Measurements from ENCODE around the gene TOP2B.

TOP2B gene

GRCh38 chr3:25697553-25697952, 32.8 kb upstream of the TOP2B start:
- Histone ChIP-seq H3K79me2 (ENCODE audit: control insufficient read depth, low read length) (no peaks in the 10 kb centered on the region), H3K9me3 (ENCODE audit: control insufficient read depth, insufficient read depth, low read length) (no peaks in the 10 kb centered on the region), H3K4me3 (ENCODE audit: low read length) (no peak overlapping the region), H3K4me2 (ENCODE audit: low read length) (no peak overlapping the region), H3K9me2 (replicated peaks; ENCODE audit: control insufficient read depth, low read length) (no peaks in the 10 kb centered on the region), H3K27ac (ENCODE audit: low read depth, low read length) (no peak overlapping the region), H4K20me1 (ENCODE audit: control insufficient read depth, insufficient read depth, low read depth, low read length) (no peaks in the 10 kb centered on the region), H3F3A (ENCODE audit: control insufficient read depth, insufficient read depth) (no peaks in the 10 kb centered on the region), H3K36me3 (ENCODE audit: control insufficient read depth, low read length) (no peaks in the 10 kb centered on the region), H3K4me1 (ENCODE audit: control insufficient read depth, low read length) (no peaks in the 10 kb centered on the region; the same call in 1 of the 2 replicates), H3K27me3 (ENCODE audit: control insufficient read depth, low read length) (no peaks in the 10 kb centered on the region)
- TF ChIP-seq EZH2phosphoT487 (IDR thresholded peaks at IDR 0.05; ENCODE audit: borderline replicate concordance, low read length) (no peak), CTCF (IDR thresholded peaks at IDR 0.05; ENCODE audit: low read depth, low read length, poor library complexity, severe bottlenecking) (no peak)

GRCh38 chr3:25695731-25696420, 31.2 kb upstream of the TOP2B start:
- Histone ChIP-seq H3K9me2 (replicated peaks; ENCODE audit: control insufficient read depth, low read length) (no peaks in the 10 kb centered on the region), H3K27me3 (ENCODE audit: control insufficient read depth, low read length) (peaks cover 5% of the 10 kb centered on the region; the same call in 1 of the 2 replicates), H3K36me3 (ENCODE audit: control insufficient read depth, low read length) (no peaks in the 10 kb centered on the region), H3F3A (ENCODE audit: control insufficient read depth, insufficient read depth) (no peaks in the 10 kb centered on the region), H3K4me3 (ENCODE audit: low read length) (no peak overlapping the region), H3K27ac (ENCODE audit: low read depth, low read length) (no peak overlapping the region), H4K20me1 (ENCODE audit: control insufficient read depth, insufficient read depth, low read depth, low read length) (no peaks in the 10 kb centered on the region), H3K79me2 (ENCODE audit: control insufficient read depth, low read length) (no peaks in the 10 kb centered on the region), H3K9me3 (ENCODE audit: control insufficient read depth, insufficient read depth, low read length) (no peaks in the 10 kb centered on the region), H3K4me1 (ENCODE audit: control insufficient read depth, low read length) (no peaks in the 10 kb centered on the region; the same call in 1 of the 2 replicates), H3K4me2 (ENCODE audit: low read length) (no peak overlapping the region)
- no peak for TF ChIP-seq EZH2phosphoT487 (IDR thresholded peaks at IDR 0.05; ENCODE audit: borderline replicate concordance, low read length)

GRCh38 chr3:25693238-25693637, 28.5 kb upstream of the TOP2B start:
- TF ChIP-seq EZH2phosphoT487 (IDR thresholded peaks at IDR 0.05; ENCODE audit: borderline replicate concordance, low read length) (no peak), CTCF (IDR thresholded peaks at IDR 0.05; ENCODE audit: low read depth, low read length, poor library complexity, severe bottlenecking) (no peak)
- H3K4me3 ChIP-seq (ENCODE audit: low read length), result no peak overlapping the region
- no peak overlapping the region for H3K4me2 ChIP-seq (ENCODE audit: low read length)
- no peaks in the 10 kb centered on the region for H3K9me3 ChIP-seq (ENCODE audit: control insufficient read depth, insufficient read depth, low read length)
- no peaks in the 10 kb centered on the region for H3K9me2 ChIP-seq (replicated peaks; ENCODE audit: control insufficient read depth, low read length)
- H3K36me3 ChIP-seq (ENCODE audit: control insufficient read depth, low read length), result no peaks in the 10 kb centered on the region
- H3F3A ChIP-seq (ENCODE audit: control insufficient read depth, insufficient read depth), result no peaks in the 10 kb centered on the region
- H4K20me1 ChIP-seq (ENCODE audit: control insufficient read depth, insufficient read depth, low read depth, low read length), result no peaks in the 10 kb centered on the region
- no peaks in the 10 kb centered on the region; the same call in 1 of the 2 replicates for H3K4me1 ChIP-seq (ENCODE audit: control insufficient read depth, low read length)
- H3K27ac ChIP-seq (ENCODE audit: low read depth, low read length), result no peak overlapping the region
- H3K79me2 ChIP-seq (ENCODE audit: control insufficient read depth, low read length), result no peaks in the 10 kb centered on the region
- peaks cover 5% of the 10 kb centered on the region; the same call in 1 of the 2 replicates for H3K27me3 ChIP-seq (ENCODE audit: control insufficient read depth, low read length)

- Histone ChIP-seq H3K4me1 (ENCODE audit: control insufficient read depth, low read length) (no peaks in the 10 kb centered on the region; the same call in 1 of the 2 replicates), H3K4me2 (ENCODE audit: low read length) (no peak overlapping the region), H3K27ac (ENCODE audit: low read depth, low read length) (no peak overlapping the region), H4K20me1 (ENCODE audit: control insufficient read depth, insufficient read depth, low read depth, low read length) (no peaks in the 10 kb centered on the region), H3K36me3 (ENCODE audit: control insufficient read depth, low read length) (no peaks in the 10 kb centered on the region), H3K27me3 (ENCODE audit: control insufficient read depth, low read length) (peaks cover 5% of the 10 kb centered on the region; the same call in 1 of the 2 replicates), H3K4me3 (ENCODE audit: low read length) (no peak overlapping the region), H3K9me2 (replicated peaks; ENCODE audit: control insufficient read depth, low read length) (no peaks in the 10 kb centered on the region), H3K79me2 (ENCODE audit: control insufficient read depth, low read length) (no peaks in the 10 kb centered on the region), H3F3A (ENCODE audit: control insufficient read depth, insufficient read depth) (no peaks in the 10 kb centered on the region), H3K9me3 (ENCODE audit: control insufficient read depth, insufficient read depth, low read length) (no peaks in the 10 kb centered on the region)
- no peak for TF ChIP-seq EZH2phosphoT487 (IDR thresholded peaks at IDR 0.05; ENCODE audit: borderline replicate concordance, low read length)
- TF ChIP-seq CTCF (IDR thresholded peaks at IDR 0.05; ENCODE audit: low read depth, low read length, poor library complexity, severe bottlenecking), result no peak
Measured at GRCh38 chr3:25692341-25692740, 27.6 kb upstream of the TOP2B start.

All from DOHH2 (cell line).